ENCODE results near the gene H19. TPM values are rescaled to one million over a fixed set of nuclear protein-coding genes. Genes with fewer than 3 reads are reported as not detected.

H19 gene
- polyA plus RNA-seq, 1 of the 3 experiments (the other 2 are of a cell fraction): 3.7 TPM

DNA sequence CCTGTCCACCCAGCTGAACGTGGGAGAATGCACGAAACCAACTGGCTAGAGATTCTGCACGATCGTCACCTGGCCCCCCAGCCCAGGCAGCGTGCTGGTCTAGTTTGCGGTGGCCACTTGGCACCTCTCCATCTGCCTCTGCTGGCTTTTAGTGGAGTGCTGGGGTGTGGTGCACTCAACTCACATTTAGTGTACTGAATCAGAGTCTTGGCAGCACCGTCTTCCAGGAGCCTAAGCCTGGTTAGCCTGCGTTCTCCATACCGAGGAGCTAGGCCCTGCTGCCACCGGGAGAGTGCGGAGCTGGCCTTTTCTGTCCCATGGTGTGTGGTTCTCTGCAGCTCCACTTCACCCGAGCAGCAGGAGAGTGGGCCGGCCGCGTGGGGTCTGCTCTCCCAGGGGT is 47.7 kb downstream of the H19 start:
- H3K27me3 ChIP-seq (ENCODE audit: insufficient read depth): no peaks in the 10 kb centered on the region
- TF ChIP-seq FOSL2 (IDR thresholded peaks at IDR 0.05; ENCODE audit: borderline replicate concordance, low read depth) (no peak), NFIC (IDR thresholded peaks at IDR 0.05; ENCODE audit: borderline replicate concordance) (no peak), RXRA (IDR thresholded peaks at IDR 0.05; ENCODE audit: borderline replicate concordance, low read depth) (no peak), RCOR1 (IDR thresholded peaks at IDR 0.05; ENCODE audit: low read length) (no peak), TEAD4 (IDR thresholded peaks at IDR 0.05; ENCODE audit: borderline replicate concordance, insufficient read depth) (no peak), GATA2 (CRISPR knock-in tag; IDR thresholded peaks at IDR 0.05) (no peak), MXI1 (IDR thresholded peaks at IDR 0.05; ENCODE audit: low read depth, low read length) (no peak), GABPA (IDR thresholded peaks at IDR 0.05; ENCODE audit: low read depth) (no peak), TCF12 (IDR thresholded peaks at IDR 0.05) (no peak), SMC3 (IDR thresholded peaks at IDR 0.05; ENCODE audit: low read depth, low read length) (no peak), POLR2AphosphoS5 (IDR thresholded peaks at IDR 0.05; ENCODE audit: low read depth, low read length) (no peak), MEF2A (IDR thresholded peaks at IDR 0.05; ENCODE audit: borderline replicate concordance, low read depth) (no peak), SIN3A (IDR thresholded peaks at IDR 0.05; ENCODE audit: borderline replicate concordance, low read depth, low read length) (no peak), EZH2phosphoT487 (IDR thresholded peaks at IDR 0.05; ENCODE audit: borderline replicate concordance, low read depth) (no peak)
- TF ChIP-seq, protein P1, sequence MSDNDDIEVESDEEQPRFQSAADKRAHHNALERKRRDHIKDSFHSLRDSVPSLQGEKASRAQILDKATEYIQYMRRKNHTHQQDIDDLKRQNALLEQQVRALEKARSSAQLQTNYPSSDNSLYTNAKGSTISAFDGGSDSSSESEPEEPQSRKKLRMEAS (IDR thresholded peaks at IDR 0.05; ENCODE audit: low read depth): no peak
- no peaks in the 10 kb centered on the region for H3K36me3 ChIP-seq (replicated peaks in 1 of 2; ENCODE audit: control insufficient read depth in 1 of 2, insufficient read depth in 2 of 2, low read length in 1 of 2)
- H3K27ac ChIP-seq (ENCODE audit: low read depth in 2 of 2, low read length in 1 of 2): no peak overlapping the region
- H3K9ac ChIP-seq: no peak overlapping the region
- H3K9me2 ChIP-seq: no peaks in the 10 kb centered on the region
- WGBS (ENCODE audit: low lambda C conversion rate): no CpG with 5 or more reads among the region's 15 CpGs
- no peaks in the 10 kb centered on the region for H3K9me3 ChIP-seq
- H3K4me1 ChIP-seq (ENCODE audit: control insufficient read depth in 1 of 2, insufficient read depth in 2 of 2, low read depth in 1 of 2, low read length in 1 of 2): no peaks in the 10 kb centered on the region; a peak in 1 of 4 replicates
- no peak overlapping the region for H2AFZ ChIP-seq (ENCODE audit: low read depth)
- no peak overlapping the region for H3K4me3 ChIP-seq (ENCODE audit: low read depth in 2 of 2, low read length in 1 of 2)
- POLR2A ChIA-PET: interaction anchor here (0.7 to 2.0 kb wide), 2 partner anchors 47 to 76 kb away, joined by 3 to 12 read pairs; partner anchors contain the start of gene H19
- CTCF ChIA-PET: interaction anchor here (0.7 to 11.0 kb wide), 17 partner anchors 11 to 310 kb away, joined by 3 to 215 read pairs (median 6); no protein-coding TSS in a partner anchor
- no peaks in the 10 kb centered on the region for H3F3A ChIP-seq (replicated peaks; ENCODE audit: insufficient read depth)
- H3K4me2 ChIP-seq: no peak overlapping the region
- no peak for DNase-seq
- H3K79me2 ChIP-seq (ENCODE audit: insufficient read depth): no peaks in the 10 kb centered on the region
- no peaks in the 10 kb centered on the region for H4K20me1 ChIP-seq (ENCODE audit: insufficient read depth)

GRCh38 chr11:1949302-1949701 is 48.3 kb downstream of the H19 start:
- Histone ChIP-seq H2AFZ (ENCODE audit: low read depth) (no peak overlapping the region), H3K27me3 (ENCODE audit: insufficient read depth) (no peaks in the 10 kb centered on the region), H3K4me2 (no peak overlapping the region), H3K9me3 (no peaks in the 10 kb centered on the region), H3K4me1 (ENCODE audit: control insufficient read depth in 1 of 2, insufficient read depth in 2 of 2, low read depth in 1 of 2, low read length in 1 of 2) (no peaks in the 10 kb centered on the region; a peak in 1 of 4 replicates), H3K27ac (ENCODE audit: low read depth in 2 of 2, low read length in 1 of 2) (no peak overlapping the region), H3K36me3 (replicated peaks in 1 of 2; ENCODE audit: control insufficient read depth in 1 of 2, insufficient read depth in 2 of 2, low read length in 1 of 2) (no peaks in the 10 kb centered on the region), H3K9me2 (no peaks in the 10 kb centered on the region), H3K4me3 (ENCODE audit: low read depth in 2 of 2, low read length in 1 of 2) (no peak overlapping the region), H3K79me2 (ENCODE audit: insufficient read depth) (no peaks in the 10 kb centered on the region), H3K9ac (no peak overlapping the region), H3F3A (replicated peaks; ENCODE audit: insufficient read depth) (no peaks in the 10 kb centered on the region), H4K20me1 (ENCODE audit: insufficient read depth) (no peaks in the 10 kb centered on the region)
- ChIA-PET CTCF (interaction anchor here (0.6 to 11.0 kb wide), 22 partner anchors 12 to 297 kb away, joined by 3 to 215 read pairs (median 4); partner anchors contain the start of gene H19), POLR2A (interaction anchor here (0.7 to 2.4 kb wide), 5 partner anchors 18 to 178 kb away, joined by 3 to 13 read pairs (median 6); partner anchors contain the start of gene H19)
- DNase-seq: no peak
- no CpG with 5 or more reads among the region's 6 CpGs for WGBS (ENCODE audit: low lambda C conversion rate)
- TF ChIP-seq ELF1 (IDR thresholded peaks at IDR 0.05) (no peak), CHD2 (IDR thresholded peaks at IDR 0.05; ENCODE audit: low read length, partially characterized antibody) (no peak), RCOR1 (IDR thresholded peaks at IDR 0.05; ENCODE audit: low read length) (no peak), FOXM1 (IDR thresholded peaks at IDR 0.05; ENCODE audit: low read depth) (no peak), TCF12 (IDR thresholded peaks at IDR 0.05) (no peak), GABPA (IDR thresholded peaks at IDR 0.05; ENCODE audit: low read depth) (no peak), USF2 (IDR thresholded peaks at IDR 0.05; ENCODE audit: borderline replicate concordance, low read depth, low read length) (no peak), RXRA (IDR thresholded peaks at IDR 0.05; ENCODE audit: borderline replicate concordance, low read depth) (no peak), RAD21 (IDR thresholded peaks at IDR 0.05; ENCODE audit: low read length) (no peak), SIN3A (IDR thresholded peaks at IDR 0.05; ENCODE audit: borderline replicate concordance, low read depth, low read length) (no peak), MXI1 (IDR thresholded peaks at IDR 0.05; ENCODE audit: low read depth, low read length) (no peak), SMC3 (IDR thresholded peaks at IDR 0.05; ENCODE audit: low read depth, low read length) (no peak)
- TF ChIP-seq, protein P2, sequence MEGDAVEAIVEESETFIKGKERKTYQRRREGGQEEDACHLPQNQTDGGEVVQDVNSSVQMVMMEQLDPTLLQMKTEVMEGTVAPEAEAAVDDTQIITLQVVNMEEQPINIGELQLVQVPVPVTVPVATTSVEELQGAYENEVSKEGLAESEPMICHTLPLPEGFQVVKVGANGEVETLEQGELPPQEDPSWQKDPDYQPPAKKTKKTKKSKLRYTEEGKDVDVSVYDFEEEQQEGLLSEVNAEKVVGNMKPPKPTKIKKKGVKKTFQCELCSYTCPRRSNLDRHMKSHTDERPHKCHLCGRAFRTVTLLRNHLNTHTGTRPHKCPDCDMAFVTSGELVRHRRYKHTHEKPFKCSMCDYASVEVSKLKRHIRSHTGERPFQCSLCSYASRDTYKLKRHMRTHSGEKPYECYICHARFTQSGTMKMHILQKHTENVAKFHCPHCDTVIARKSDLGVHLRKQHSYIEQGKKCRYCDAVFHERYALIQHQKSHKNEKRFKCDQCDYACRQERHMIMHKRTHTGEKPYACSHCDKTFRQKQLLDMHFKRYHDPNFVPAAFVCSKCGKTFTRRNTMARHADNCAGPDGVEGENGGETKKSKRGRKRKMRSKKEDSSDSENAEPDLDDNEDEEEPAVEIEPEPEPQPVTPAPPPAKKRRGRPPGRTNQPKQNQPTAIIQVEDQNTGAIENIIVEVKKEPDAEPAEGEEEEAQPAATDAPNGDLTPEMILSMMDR (IDR thresholded peaks at IDR 0.05): no peak
- TF ChIP-seq, protein P3, sequence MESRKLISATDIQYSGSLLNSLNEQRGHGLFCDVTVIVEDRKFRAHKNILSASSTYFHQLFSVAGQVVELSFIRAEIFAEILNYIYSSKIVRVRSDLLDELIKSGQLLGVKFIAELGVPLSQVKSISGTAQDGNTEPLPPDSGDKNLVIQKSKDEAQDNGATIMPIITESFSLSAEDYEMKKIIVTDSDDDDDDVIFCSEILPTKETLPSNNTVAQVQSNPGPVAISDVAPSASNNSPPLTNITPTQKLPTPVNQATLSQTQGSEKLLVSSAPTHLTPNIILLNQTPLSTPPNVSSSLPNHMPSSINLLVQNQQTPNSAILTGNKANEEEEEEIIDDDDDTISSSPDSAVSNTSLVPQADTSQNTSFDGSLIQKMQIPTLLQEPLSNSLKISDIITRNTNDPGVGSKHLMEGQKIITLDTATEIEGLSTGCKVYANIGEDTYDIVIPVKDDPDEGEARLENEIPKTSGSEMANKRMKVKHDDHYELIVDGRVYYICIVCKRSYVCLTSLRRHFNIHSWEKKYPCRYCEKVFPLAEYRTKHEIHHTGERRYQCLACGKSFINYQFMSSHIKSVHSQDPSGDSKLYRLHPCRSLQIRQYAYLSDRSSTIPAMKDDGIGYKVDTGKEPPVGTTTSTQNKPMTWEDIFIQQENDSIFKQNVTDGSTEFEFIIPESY (IDR thresholded peaks at IDR 0.05; ENCODE audit: borderline replicate concordance, low read depth): no peak
